HCT116 (cell line): ENCODE data around the gene DPP6. TPM values are rescaled to one million over a fixed set of nuclear protein-coding genes. Genes with fewer than 3 reads are reported as not detected.
"Not testable (repeated sequence)": the region's sequence is repeated elsewhere in the genome, so short reads cannot be mapped to it uniquely, and the experiment has no call there.

Experiments
- ATAC-seq: fragments of 200-7000 bp; cut with Tn5 transposase; 2 replicates; pipeline ENCODE4 v1.9.1; 2020; ENCODE audit warnings: mild to moderate bottlenecking, moderate library complexity
- BruUV-seq: library from RNA; stranded (reverse); fragments of 400-500 nt; replicated peaks from 2 replicates; lab custom pipeline; 2021; lab: Mats Ljungman, UMichigan
- CTCF ChIA-PET: fragments of 300-600 bp; sonication (Branson Sonifier 250); formaldehyde crosslinking; loops from one replicate; lab custom pipeline; 2021; ENCODE audit warnings: antibody characterized with exemption; lab: Charles Lee
- POLR2A ChIA-PET: fragments of 300-600, 350-600 bp; sonication (Branson Sonifier 250); formaldehyde crosslinking; loops from one replicate; lab custom pipeline; 2021; ENCODE audit warnings: antibody characterized with exemption; lab: Charles Lee
- RAD21 ChIA-PET, 2 experiments: fragments of 300-600 bp; sonication (Branson Sonifier 250); formaldehyde crosslinking; loops; one replicate each; lab custom pipeline; 2023; ENCODE audit warnings: low total read pairs in 2 of 2; ENCODE audit not compliant: uncharacterized antibody in 2 of 2, unreplicated experiment in 2 of 2, low non-redundant PET in 1 of 2; lab: Charles Lee
- DNase-seq: peaks from one replicate; pipeline ENCODE4 v3.0.0-alpha.2; 2010; ENCODE audit warnings: low read depth, low spot score
- H2AFZ ChIP-seq: fragments of 200-600 bp; shearing (Covaris generic), sonication (generic); 2 replicates; pipeline ENCODE4 v1.6.1; 2017; ENCODE audit warnings: low read depth, mixed run types, mixed read lengths, antibody characterized with exemption, low read length; ENCODE audit not compliant: poor library complexity, severe bottlenecking
- H3K27ac ChIP-seq: 2 replicates; pipeline ENCODE4 v1.5.1; 2012; ENCODE audit warnings: low read depth, low read length
- H3K27me3 ChIP-seq: fragments of 200-600 bp; sonication (generic); 2 replicates; pipeline ENCODE4 v1.6.1; 2016; ENCODE audit warnings: mixed run types, low read length, mixed read lengths; ENCODE audit not compliant: insufficient read depth
- H3K36me3 ChIP-seq, 2 experiments: fragments of 200-500 bp in 1 of 2; fragments of 200-600 bp in 1 of 2; sonication (Bioruptor generic) in 1 of 2; sonication (generic) in 1 of 2; 2 replicates each; pipeline versions ENCODE4 v1.5.1 to v1.6.1; 2014 to 2016; ENCODE audit warnings: low read length in 2 of 2, inconsistent platforms in 1 of 2, mixed read lengths in 1 of 2, mixed run types in 1 of 2; ENCODE audit not compliant: insufficient read depth in 2 of 2, control insufficient read depth in 1 of 2
- H3K4me1 ChIP-seq, 2 experiments: fragments of 200-600 bp in 1 of 2; sonication (generic) in 1 of 2; 2 replicates each; pipeline versions ENCODE4 v1.5.1 to v1.6.1; 2012 to 2017; ENCODE audit warnings: low read length in 2 of 2, inconsistent platforms in 1 of 2, mild to moderate bottlenecking in 1 of 2, mixed read lengths in 1 of 2, mixed run types in 1 of 2, moderate library complexity in 1 of 2; ENCODE audit not compliant: insufficient read depth in 2 of 2, control insufficient read depth in 1 of 2
- H3K4me2 ChIP-seq: fragments of 200-600 bp; sonication (generic); 2 replicates; pipeline ENCODE4 v1.6.1; 2017; ENCODE audit warnings: mixed run types, low read length, mixed read lengths
- H3K4me3 ChIP-seq, 2 experiments: fragments of 200-600 bp in 1 of 2; sonication (generic) in 1 of 2; replicated peaks in 1 of 2; 2 replicates each; pipeline ENCODE4 v1.5.1; 2011 to 2016; ENCODE audit warnings: low read length in 2 of 2, control low read depth in 1 of 2, low read depth in 1 of 2, mild to moderate bottlenecking in 1 of 2, mixed read lengths in 1 of 2, mixed run types in 1 of 2
- H3K79me2 ChIP-seq: fragments of 200-600 bp; sonication (generic); 2 replicates; pipeline ENCODE4 v1.6.1; 2017; ENCODE audit warnings: mild to moderate bottlenecking, mixed run types, low read length, moderate library complexity, mixed read lengths; ENCODE audit not compliant: insufficient read depth
- H3K9ac ChIP-seq: fragments of 200-600 bp; sonication (generic); 2 replicates; pipeline ENCODE4 v1.6.1; 2016; ENCODE audit warnings: low read length, mixed read lengths
- H3K9me2 ChIP-seq: fragments of 200-600 bp; sonication (generic), shearing (Covaris generic); 2 replicates; pipeline ENCODE4 v1.6.1; 2017; ENCODE audit warnings: mixed run types, mild to moderate bottlenecking, moderate library complexity; ENCODE audit not compliant: insufficient read depth
- H3K9me3 ChIP-seq, 2 experiments: fragments of 200-500 bp in 1 of 2; fragments of 200-600 bp in 1 of 2; sonication (Bioruptor generic) in 1 of 2; sonication (generic) in 1 of 2; 2 replicates each; pipeline ENCODE4 v1.6.1; 2014 to 2017; ENCODE audit warnings: low read length in 2 of 2, mixed read lengths in 2 of 2, inconsistent platforms in 1 of 2, low read depth in 1 of 2, mild to moderate bottlenecking in 1 of 2, mixed run types in 1 of 2, moderate library complexity in 1 of 2; ENCODE audit not compliant: control insufficient read depth in 1 of 2, insufficient read depth in 1 of 2
- H4K20me1 ChIP-seq: fragments of 200-600 bp; sonication (generic), shearing (Covaris generic); 2 replicates; pipeline ENCODE4 v1.6.1; 2017; ENCODE audit warnings: mixed run types, mild to moderate bottlenecking, moderate library complexity; ENCODE audit not compliant: insufficient read depth
- intact Hi-C: fragments of 100-400 bp; cut with micrococcal nuclease; formaldehyde crosslinking; loops from 2 replicates; pipeline ENCODE4 v1.10.0; 2022
- total RNA-seq: library from RNA; stranded (reverse); gene quantifications from one replicate; pipeline ENCODE4 v1.2.1, GENCODE V29; 2021; ENCODE audit not compliant: unreplicated experiment

The DPP6 gene
- total RNA-seq, 1 experiment from 2014 or later, result not detected

GRCh38 chr7:154072395-154073181 lies 20.4 kb downstream of the DPP6 start:
- H3K4me1 ChIP-seq, RAD21 ChIA-PET, H3K4me3 ChIP-seq, ATAC-seq, H3K79me2 ChIP-seq, H2AFZ ChIP-seq, POLR2A ChIA-PET, H3K4me2 ChIP-seq, H3K9me2 ChIP-seq, H3K36me3 ChIP-seq, BruUV-seq, CTCF ChIA-PET, H3K27me3 ChIP-seq, H3K9ac ChIP-seq, intact Hi-C loops, H4K20me1 ChIP-seq, H3K9me3 ChIP-seq, DNase-seq, H3K27ac ChIP-seq: not testable (repeated sequence)

GRCh38 chr7:154078523-154078922 lies 26.3 kb downstream of the DPP6 start:
- H3K36me3 ChIP-seq, ATAC-seq, DNase-seq, H3K4me1 ChIP-seq, CTCF ChIA-PET, H2AFZ ChIP-seq, H3K9me2 ChIP-seq, H3K4me3 ChIP-seq, RAD21 ChIA-PET, BruUV-seq, H3K4me2 ChIP-seq, H3K9me3 ChIP-seq, H3K27ac ChIP-seq, H4K20me1 ChIP-seq, H3K9ac ChIP-seq, intact Hi-C loops, H3K79me2 ChIP-seq, H3K27me3 ChIP-seq, POLR2A ChIA-PET: not testable (repeated sequence)

GRCh38 chr7:154080249-154080648 lies 28.1 kb downstream of the DPP6 start:
- H3K4me1 ChIP-seq, H3K9me3 ChIP-seq, H3K79me2 ChIP-seq, BruUV-seq, intact Hi-C loops, POLR2A ChIA-PET, RAD21 ChIA-PET, H4K20me1 ChIP-seq, CTCF ChIA-PET, H3K9me2 ChIP-seq, H2AFZ ChIP-seq, H3K9ac ChIP-seq, DNase-seq, H3K4me2 ChIP-seq, H3K4me3 ChIP-seq, H3K36me3 ChIP-seq, H3K27me3 ChIP-seq, ATAC-seq, H3K27ac ChIP-seq: not testable (repeated sequence)

- H3K4me3 ChIP-seq, H3K27ac ChIP-seq, H3K36me3 ChIP-seq, CTCF ChIA-PET, H3K4me1 ChIP-seq, intact Hi-C loops, BruUV-seq, RAD21 ChIA-PET, H3K9me2 ChIP-seq, H3K27me3 ChIP-seq, H3K9ac ChIP-seq, H4K20me1 ChIP-seq, H3K9me3 ChIP-seq, ATAC-seq, DNase-seq, H2AFZ ChIP-seq, H3K79me2 ChIP-seq, H3K4me2 ChIP-seq, POLR2A ChIA-PET: not testable (repeated sequence)
Measured at GRCh38 chr7:154087037-154087725, 35.0 kb downstream of the DPP6 start.
